Activated CD8-positive, alpha-beta memory T cell treated with anti-CD3 and anti-CD28 coated beads, Interleukin-2, amount 10 ng/mL, durations not matched to agents 7 days and 5 days (primary cell): ENCODE measurements around the gene SHCBP1L. TPM values are rescaled to one million over a fixed set of nuclear protein-coding genes. Genes with fewer than 3 reads are reported as not detected.

Experiments used
- ATAC-seq: fragments of 150-1000 bp; cut with Tn5 transposase; one replicate; pipeline ENCODE4 v1.10.0; 2021; ENCODE audit warnings: moderate library complexity
- CTCF ChIA-PET: fragments of 350-600 bp; sonication (Branson Sonifier 250); formaldehyde crosslinking; loops from one replicate; lab custom pipeline; 2021; ENCODE audit warnings: antibody characterized with exemption; lab: Charles Lee
- DNase-seq: peaks from one replicate; pipeline ENCODE4 v3.0.0-alpha.2; 2020
- H3K27ac Mint-ChIP-seq: one replicate; pipeline ENCODE4 v1.8.0; 2021; ENCODE audit warnings: mild to moderate bottlenecking, mixed read lengths
- H3K27me3 Mint-ChIP-seq: one replicate; pipeline ENCODE4 v1.8.0; 2021; ENCODE audit warnings: mixed read lengths
- H3K36me3 Mint-ChIP-seq: one replicate; pipeline ENCODE4 v1.8.0; 2021; ENCODE audit warnings: mild to moderate bottlenecking, mixed read lengths
- H3K4me1 Mint-ChIP-seq: one replicate; pipeline ENCODE4 v1.8.0; 2021; ENCODE audit warnings: mixed read lengths
- H3K4me3 Mint-ChIP-seq: one replicate; pipeline ENCODE4 v1.8.0; 2021; ENCODE audit warnings: mild to moderate bottlenecking, moderate library complexity, mixed read lengths
- H3K9me3 Mint-ChIP-seq: one replicate; pipeline ENCODE4 v1.8.0; 2022; ENCODE audit warnings: low read depth, mixed read lengths
- total RNA-seq, 2 experiments: library from RNA; stranded (reverse); gene quantifications; one replicate each; pipeline ENCODE4 v1.2.3, GENCODE V29; 2021

The SHCBP1L gene
- total RNA-seq, 2 experiments from 2014 or later: not detected

GRCh38 chr1:182974506-182975191 is 21.7 kb upstream of the SHCBP1L start:
- Mint-ChIP-seq H3K27ac (no peak overlapping the region), H3K4me1 (no peaks in the 10 kb centered on the region), H3K4me3 (no peak overlapping the region), H3K9me3 (no peaks in the 10 kb centered on the region), H3K36me3 (no peaks in the 10 kb centered on the region), H3K27me3 (peaks cover 23% of the 10 kb centered on the region)
- DNase-seq: no peak
- no peak for ATAC-seq
- CTCF ChIA-PET: no interaction called here

GRCh38 chr1:182972829-182973228 is 19.9 kb upstream of the SHCBP1L start:
- ATAC-seq (no peak), DNase-seq (no peak)
- CTCF ChIA-PET: interaction anchor here (1.2 kb wide), 1 partner anchor 21 kb away, joined by 3 read pairs; no protein-coding TSS in a partner anchor
- H3K27ac Mint-ChIP-seq: no peak overlapping the region
- no peak overlapping the region for H3K4me3 Mint-ChIP-seq
- no peaks in the 10 kb centered on the region for H3K9me3 Mint-ChIP-seq
- no peaks in the 10 kb centered on the region for H3K36me3 Mint-ChIP-seq
- H3K4me1 Mint-ChIP-seq: no peaks in the 10 kb centered on the region
- peaks cover 40% of the 10 kb centered on the region for H3K27me3 Mint-ChIP-seq

- Mint-ChIP-seq H3K4me1 (no peaks in the 10 kb centered on the region), H3K27me3 (peaks cover 41% of the 10 kb centered on the region), H3K36me3 (no peaks in the 10 kb centered on the region), H3K9me3 (no peaks in the 10 kb centered on the region), H3K27ac (no peak overlapping the region), H3K4me3 (no peak overlapping the region)
- DNase-seq (no peak), ATAC-seq (no peak)
- CTCF ChIA-PET: interaction anchor here (1.2 kb wide), 1 partner anchor 21 kb away, joined by 3 read pairs; no protein-coding TSS in a partner anchor
Observed at GRCh38 chr1:182972231-182972630, 19.3 kb upstream of the SHCBP1L start.

- DNase-seq (no peak), ATAC-seq (no peak)
- Mint-ChIP-seq H3K36me3 (no peaks in the 10 kb centered on the region), H3K9me3 (no peaks in the 10 kb centered on the region), H3K27ac (no peak overlapping the region), H3K4me3 (no peak overlapping the region), H3K27me3 (peaks cover 41% of the 10 kb centered on the region), H3K4me1 (no peaks in the 10 kb centered on the region)
- CTCF ChIA-PET: no interaction called here
Observed at GRCh38 chr1:182971219-182971618, 18.3 kb upstream of the SHCBP1L start.

GRCh38 chr1:182968836-182969734 is 16.1 kb upstream of the SHCBP1L start:
- Mint-ChIP-seq H3K9me3 (no peaks in the 10 kb centered on the region), H3K36me3 (no peaks in the 10 kb centered on the region), H3K4me3 (no peak overlapping the region), H3K27me3 (peaks cover 34% of the 10 kb centered on the region), H3K4me1 (no peaks in the 10 kb centered on the region), H3K27ac (no peak overlapping the region)
- CTCF ChIA-PET: no interaction called here
- no peak for ATAC-seq
- DNase-seq: no peak

GRCh38 chr1:182968151-182968741 is 15.3 kb upstream of the SHCBP1L start:
- no peaks in the 10 kb centered on the region for H3K4me1 Mint-ChIP-seq
- no peaks in the 10 kb centered on the region for H3K9me3 Mint-ChIP-seq
- peaks cover 33% of the 10 kb centered on the region for H3K27me3 Mint-ChIP-seq
- no peak overlapping the region for H3K27ac Mint-ChIP-seq
- no peak for ATAC-seq
- H3K36me3 Mint-ChIP-seq: no peaks in the 10 kb centered on the region
- CTCF ChIA-PET: no interaction called here
- DNase-seq: no peak
- no peak overlapping the region for H3K4me3 Mint-ChIP-seq

GRCh38 chr1:182965861-182966260 is 12.9 kb upstream of the SHCBP1L start:
- Mint-ChIP-seq H3K27ac (no peak overlapping the region), H3K4me3 (no peak overlapping the region), H3K4me1 (no peaks in the 10 kb centered on the region), H3K36me3 (no peaks in the 10 kb centered on the region), H3K9me3 (no peaks in the 10 kb centered on the region), H3K27me3 (peaks cover 28% of the 10 kb centered on the region)
- DNase-seq (no peak), ATAC-seq (no peak)
- CTCF ChIA-PET: interaction anchor here (1.7 kb wide), 1 partner anchor 41 kb away, joined by 3 read pairs; no protein-coding TSS in a partner anchor

- Mint-ChIP-seq H3K9me3 (no peaks in the 10 kb centered on the region), H3K4me1 (no peaks in the 10 kb centered on the region)
- ATAC-seq: no peak
Observed at GRCh38 chr1:182965096-182965495, 12.1 kb upstream of the SHCBP1L start.

GRCh38 chr1:182962554-182963115 is 9.7 kb upstream of the SHCBP1L start:
- Mint-ChIP-seq H3K27ac (no peak overlapping the region), H3K9me3 (no peaks in the 10 kb centered on the region), H3K4me3 (no peak overlapping the region), H3K4me1 (no peaks in the 10 kb centered on the region), H3K27me3 (peaks cover 8% of the 10 kb centered on the region), H3K36me3 (no peaks in the 10 kb centered on the region)
- peak; percentile 54 for DNase-seq
- ATAC-seq: peak; percentile 81
- CTCF ChIA-PET: interaction anchor here (1.2 kb wide), 1 partner anchor 267 kb away, joined by 3 read pairs; no protein-coding TSS in a partner anchor

More at GRCh38 chr1:182965096-182965495, 12.1 kb upstream of the SHCBP1L start:
- H3K27ac Mint-ChIP-seq: no peak overlapping the region
- DNase-seq: no peak
- CTCF ChIA-PET: interaction anchor here (1.7 kb wide), 1 partner anchor 42 kb away, joined by 3 read pairs; no protein-coding TSS in a partner anchor
- H3K4me3 Mint-ChIP-seq: no peak overlapping the region
- H3K27me3 Mint-ChIP-seq: peaks cover 27% of the 10 kb centered on the region
- no peaks in the 10 kb centered on the region for H3K36me3 Mint-ChIP-seq

GRCh38 chr1:182960046-182960445 is 7.1 kb upstream of the SHCBP1L start:
- no peaks in the 10 kb centered on the region for H3K36me3 Mint-ChIP-seq
- DNase-seq (no peak), ATAC-seq (no peak)
- no peak overlapping the region for H3K4me3 Mint-ChIP-seq
- H3K9me3 Mint-ChIP-seq: no peaks in the 10 kb centered on the region
- H3K27ac Mint-ChIP-seq: no peak overlapping the region
- H3K27me3 Mint-ChIP-seq: peaks cover 10% of the 10 kb centered on the region
- CTCF ChIA-PET: no interaction called here
- H3K4me1 Mint-ChIP-seq: no peaks in the 10 kb centered on the region

- no peak for DNase-seq
- CTCF ChIA-PET: no interaction called here
- no peak overlapping the region for H3K27ac Mint-ChIP-seq
- ATAC-seq: no peak
- no peaks in the 10 kb centered on the region for H3K4me1 Mint-ChIP-seq
- no peak overlapping the region for H3K4me3 Mint-ChIP-seq
- no peaks in the 10 kb centered on the region for H3K36me3 Mint-ChIP-seq
- no peaks in the 10 kb centered on the region for H3K9me3 Mint-ChIP-seq
- H3K27me3 Mint-ChIP-seq: peaks cover 19% of the 10 kb centered on the region
Observed at GRCh38 chr1:182957902-182958395, 5.0 kb upstream of the SHCBP1L start.

GRCh38 chr1:182956708-182957365 is 3.9 kb upstream of the SHCBP1L start:
- no peak for DNase-seq

More at GRCh38 chr1:182956708-182957365, 3.9 kb upstream of the SHCBP1L start:
- H3K4me1 Mint-ChIP-seq: no peaks in the 10 kb centered on the region
- ATAC-seq: no peak
- CTCF ChIA-PET: interaction anchor here (1.0 kb wide), 1 partner anchor 390 kb away, joined by 4 read pairs; no protein-coding TSS in a partner anchor
- H3K36me3 Mint-ChIP-seq: no peaks in the 10 kb centered on the region
- H3K4me3 Mint-ChIP-seq: no peak overlapping the region
- H3K27me3 Mint-ChIP-seq: peaks cover 22% of the 10 kb centered on the region
- H3K27ac Mint-ChIP-seq: no peak overlapping the region
- no peaks in the 10 kb centered on the region for H3K9me3 Mint-ChIP-seq
